ENCODE measurements around the gene REXO2. TPM values are rescaled to one million over a fixed set of nuclear protein-coding genes. Genes with fewer than 3 reads are reported as not detected.

REXO2 gene
- total RNA-seq, 4 donors from 2014 or later = 29.3 to 177 (median 91.2) TPM

DNA sequence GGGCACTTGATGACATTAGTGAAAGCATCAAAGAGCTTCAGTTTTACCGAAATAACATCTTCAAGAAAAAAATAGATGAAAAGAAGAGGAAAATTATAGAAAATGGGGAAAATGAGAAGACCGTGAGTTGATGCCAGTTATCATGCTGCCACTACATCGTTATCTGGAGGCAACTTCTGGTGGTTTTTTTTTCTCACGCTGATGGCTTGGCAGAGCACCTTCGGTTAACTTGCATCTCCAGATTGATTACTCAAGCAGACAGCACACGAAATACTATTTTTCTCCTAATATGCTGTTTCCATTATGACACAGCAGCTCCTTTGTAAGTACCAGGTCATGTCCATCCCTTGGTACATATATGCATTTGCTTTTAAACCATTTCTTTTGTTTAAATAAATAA lies 10.6 kb downstream of the REXO2 start:
- Histone ChIP-seq H3K4me3 (no peak overlapping the region), H3K4me1 (peaks cover 6 to 13% of the 10 kb centered on the region in 2 donors), H3K9me3 (no peaks in the 10 kb centered on the region), H3K27ac (no peak overlapping the region), H3K36me3 (peaks cover 0 to 54% of the 10 kb centered on the region in 2 donors), H3K27me3 (no peaks in the 10 kb centered on the region)
- intact Hi-C loops (cut with DNase I; ENCODE audit: low total_unique reads) (no loop called here), in situ Hi-C loops (cut with MboI; ENCODE audit: low sequenced_read_pairs in 4 of 4) (no loop called here)
- DNase-seq (no peak), ATAC-seq (no peak)
- TF ChIP-seq, protein P1, sequence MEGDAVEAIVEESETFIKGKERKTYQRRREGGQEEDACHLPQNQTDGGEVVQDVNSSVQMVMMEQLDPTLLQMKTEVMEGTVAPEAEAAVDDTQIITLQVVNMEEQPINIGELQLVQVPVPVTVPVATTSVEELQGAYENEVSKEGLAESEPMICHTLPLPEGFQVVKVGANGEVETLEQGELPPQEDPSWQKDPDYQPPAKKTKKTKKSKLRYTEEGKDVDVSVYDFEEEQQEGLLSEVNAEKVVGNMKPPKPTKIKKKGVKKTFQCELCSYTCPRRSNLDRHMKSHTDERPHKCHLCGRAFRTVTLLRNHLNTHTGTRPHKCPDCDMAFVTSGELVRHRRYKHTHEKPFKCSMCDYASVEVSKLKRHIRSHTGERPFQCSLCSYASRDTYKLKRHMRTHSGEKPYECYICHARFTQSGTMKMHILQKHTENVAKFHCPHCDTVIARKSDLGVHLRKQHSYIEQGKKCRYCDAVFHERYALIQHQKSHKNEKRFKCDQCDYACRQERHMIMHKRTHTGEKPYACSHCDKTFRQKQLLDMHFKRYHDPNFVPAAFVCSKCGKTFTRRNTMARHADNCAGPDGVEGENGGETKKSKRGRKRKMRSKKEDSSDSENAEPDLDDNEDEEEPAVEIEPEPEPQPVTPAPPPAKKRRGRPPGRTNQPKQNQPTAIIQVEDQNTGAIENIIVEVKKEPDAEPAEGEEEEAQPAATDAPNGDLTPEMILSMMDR (IDR thresholded peaks at IDR 0.05 in 4 of 5, conservative IDR thresholded peaks at IDR 0.05 in 1 of 5) = no peak
- TF ChIP-seq POLR2A (IDR thresholded peaks at IDR 0.05) = no peak

GRCh38 chr11:114452399-114452798 lies 13.1 kb downstream of the REXO2 start:
- TF ChIP-seq, protein P1 (IDR thresholded peaks at IDR 0.05 in 4 of 5, conservative IDR thresholded peaks at IDR 0.05 in 1 of 5) = no peak
- no peak for TF ChIP-seq POLR2A (IDR thresholded peaks at IDR 0.05)
- Histone ChIP-seq H3K4me1 (peaks cover 6 to 13% of the 10 kb centered on the region in 2 donors), H3K27ac (no peak overlapping the region), H3K9me3 (no peaks in the 10 kb centered on the region), H3K4me3 (no peak overlapping the region), H3K27me3 (no peaks in the 10 kb centered on the region), H3K36me3 (peaks cover 0 to 40% of the 10 kb centered on the region in 2 donors)
- in situ Hi-C loops (cut with MboI; ENCODE audit: low sequenced_read_pairs in 4 of 4) = no loop called here
- ATAC-seq = no peak
- intact Hi-C loops (cut with DNase I; ENCODE audit: low total_unique reads) = no loop called here
- DNase-seq = no peak

- ATAC-seq = no peak
- in situ Hi-C loops (cut with MboI; ENCODE audit: low sequenced_read_pairs in 4 of 4) = no loop called here
- no peak overlapping the region for H3K27ac ChIP-seq
- DNase-seq = no peak
- no peaks in the 10 kb centered on the region for H3K27me3 ChIP-seq
- no peak for TF ChIP-seq POLR2A (IDR thresholded peaks at IDR 0.05)
- TF ChIP-seq, protein P1 (IDR thresholded peaks at IDR 0.05 in 4 of 5, conservative IDR thresholded peaks at IDR 0.05 in 1 of 5) = no peak
- H3K36me3 ChIP-seq = no peaks in the 10 kb centered on the region
- intact Hi-C loops (cut with DNase I; ENCODE audit: low total_unique reads) = no loop called here
- no peak overlapping the region for H3K4me3 ChIP-seq
- no peaks in the 10 kb centered on the region for H3K9me3 ChIP-seq
- H3K4me1 ChIP-seq = peaks cover 0 to 6% of the 10 kb centered on the region in 2 donors
Measured at GRCh38 chr11:114463999-114464398, 24.7 kb downstream of the REXO2 start.

DNA sequence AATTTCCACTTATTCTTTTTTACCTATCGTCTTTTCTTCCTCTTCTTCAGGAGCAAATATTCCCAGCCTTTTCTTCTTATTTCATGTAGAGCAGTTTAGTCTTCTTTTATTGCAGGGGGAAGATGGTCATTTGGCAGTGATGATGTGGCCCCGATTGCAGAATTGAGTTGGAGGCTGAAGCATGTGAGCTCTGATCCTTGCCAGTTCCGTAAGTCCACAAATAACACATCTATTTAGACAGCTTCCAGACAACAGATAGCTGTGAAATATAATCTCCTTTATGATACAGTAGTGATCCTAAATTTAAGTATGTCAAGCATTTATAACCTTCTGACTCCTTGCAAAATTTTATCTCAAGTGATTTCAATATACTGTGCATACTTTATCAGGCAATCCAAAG lies 27.5 kb downstream of the REXO2 start:
- no peaks in the 10 kb centered on the region for H3K36me3 ChIP-seq
- H3K4me1 ChIP-seq = peaks cover 0 to 6% of the 10 kb centered on the region in 2 donors
- TF ChIP-seq, protein P1 (IDR thresholded peaks at IDR 0.05 in 4 of 5, conservative IDR thresholded peaks at IDR 0.05 in 1 of 5) = no peak
- TF ChIP-seq POLR2A (IDR thresholded peaks at IDR 0.05) = no peak
- DNase-seq (no peak), ATAC-seq (no peak)
- H3K9me3 ChIP-seq = no peaks in the 10 kb centered on the region
- intact Hi-C loops (cut with DNase I; ENCODE audit: low total_unique reads) = no loop called here
- in situ Hi-C loops (cut with MboI; ENCODE audit: low sequenced_read_pairs in 4 of 4) = no loop called here
- H3K27me3 ChIP-seq = no peaks in the 10 kb centered on the region
- H3K4me3 ChIP-seq = no peak overlapping the region
- H3K27ac ChIP-seq = no peak overlapping the region

GRCh38 chr11:114472661-114473060 lies 33.4 kb downstream of the REXO2 start:
- no peak for DNase-seq
- in situ Hi-C loops (cut with MboI; ENCODE audit: low sequenced_read_pairs in 4 of 4) = no loop called here

More at GRCh38 chr11:114472661-114473060, 33.4 kb downstream of the REXO2 start:
- no peaks in the 10 kb centered on the region for H3K27me3 ChIP-seq
- H3K4me3 ChIP-seq = no peak overlapping the region
- ATAC-seq = no peak
- no peaks in the 10 kb centered on the region for H3K9me3 ChIP-seq
- intact Hi-C loops (cut with DNase I; ENCODE audit: low total_unique reads) = no loop called here
- H3K4me1 ChIP-seq = no peaks in the 10 kb centered on the region
- TF ChIP-seq POLR2A (IDR thresholded peaks at IDR 0.05) = no peak
- TF ChIP-seq, protein P1 (IDR thresholded peaks at IDR 0.05 in 4 of 5, conservative IDR thresholded peaks at IDR 0.05 in 1 of 5) = no peak
- H3K36me3 ChIP-seq = no peaks in the 10 kb centered on the region
- H3K27ac ChIP-seq = no peak overlapping the region

Data from gastrocnemius medialis (tissue), 4 donors.